ENCODE measurements around the gene COL6A1.

Gene COL6A1

GRCh38 chr21:45981151-45982091, at the start of gene COL6A1:
COL6A1 (plus strand) TSS chr21:45981770; CDS start chr21:45981851, 81 bp downstream.
- peak; percentile 58 for DNase-seq (ENCODE audit: low read depth)

DNA sequence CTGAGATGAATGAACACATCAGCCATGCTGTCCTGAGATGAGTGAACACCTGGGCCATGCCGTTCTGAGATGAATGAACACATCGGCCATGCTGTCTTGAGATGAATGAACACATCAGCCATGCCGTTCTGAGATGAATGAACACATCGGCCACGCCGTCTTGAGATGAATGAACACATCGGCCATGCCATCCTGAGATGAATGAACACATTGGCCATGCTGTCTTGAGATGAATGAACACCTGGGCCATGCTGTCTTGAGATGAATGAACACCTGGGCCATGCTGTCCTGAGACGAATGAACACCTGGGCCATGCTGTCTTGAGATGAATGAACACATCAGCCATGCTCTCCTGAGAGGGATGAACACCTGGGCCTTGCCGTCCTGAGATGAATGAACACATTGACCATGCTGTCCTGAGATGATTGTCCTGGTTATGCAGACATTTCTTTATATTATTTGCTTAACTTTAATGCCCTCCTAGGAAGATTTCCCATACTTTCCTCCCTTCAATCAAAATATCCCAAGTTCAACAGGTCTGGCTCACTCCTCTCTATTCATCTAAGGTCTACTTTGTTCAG, 48.6 kb upstream of the COL6A1 start:
- DNase-seq (ENCODE audit: low read depth) = no peak

- no peak for DNase-seq (ENCODE audit: low read depth)
Observed at GRCh38 chr21:45934085-45934484, 47.5 kb upstream of the COL6A1 start.

DNA sequence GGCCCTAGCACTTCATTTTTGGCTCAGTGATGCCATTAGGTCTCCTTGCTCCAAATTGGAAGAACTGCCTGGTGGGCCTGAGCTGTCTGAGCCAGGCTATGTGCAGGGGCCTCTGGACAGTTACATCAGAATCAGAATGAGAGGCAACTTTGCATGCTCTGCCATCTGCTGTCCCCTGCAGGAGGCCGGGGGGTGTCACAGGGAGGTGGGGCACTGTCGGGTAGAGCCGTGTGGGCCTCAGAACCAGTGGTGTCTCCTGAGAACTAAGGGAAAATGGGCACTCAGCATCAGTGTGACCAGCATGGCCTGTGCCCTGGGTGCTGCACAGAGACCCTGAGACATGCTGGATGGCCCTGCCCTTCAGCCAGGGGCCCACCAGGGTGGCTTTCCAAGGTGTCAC, 47.0 kb upstream of the COL6A1 start:
- DNase-seq (ENCODE audit: low read depth) = no peak

- DNase-seq (ENCODE audit: low read depth) = no peak
Observed at GRCh38 chr21:45935628-45936027, 45.9 kb upstream of the COL6A1 start.

DNA sequence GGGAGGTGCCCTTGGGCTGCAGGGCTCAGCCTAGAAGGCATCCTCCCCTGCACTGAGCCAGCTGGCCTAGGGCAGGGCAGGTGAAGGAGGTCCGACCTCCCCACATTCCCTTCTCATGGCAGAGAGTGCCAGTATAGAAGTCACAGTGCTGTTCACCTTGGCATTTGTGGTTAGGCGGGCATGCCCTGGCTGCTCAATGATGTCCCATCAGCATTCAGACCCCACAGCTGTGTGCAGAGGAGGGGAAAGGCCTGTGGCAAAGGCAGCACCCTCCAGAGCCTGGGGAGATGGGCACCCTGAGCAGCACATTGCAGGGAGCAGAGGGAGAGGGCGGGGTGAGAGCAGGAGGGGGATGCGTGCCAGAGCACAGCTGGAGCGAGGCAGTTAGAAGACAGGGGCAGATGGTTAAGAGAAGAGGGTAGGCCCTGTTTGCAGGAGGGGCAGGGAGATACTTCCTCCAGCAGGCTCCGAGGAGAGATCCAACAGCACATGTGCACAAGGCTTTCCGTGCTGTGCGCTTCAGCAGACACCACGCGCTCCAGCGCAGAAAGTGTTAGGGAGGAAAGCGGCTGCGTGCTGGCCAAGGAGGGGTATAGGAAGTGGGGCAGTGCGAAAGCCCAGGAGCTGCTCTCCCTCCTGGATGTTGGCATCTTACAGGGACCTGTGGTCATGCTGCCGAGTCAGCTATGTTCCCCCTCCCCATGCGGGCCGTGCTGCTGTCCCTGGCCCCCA, 43.7 kb upstream of the COL6A1 start:
- no peak for DNase-seq (ENCODE audit: low read depth)

DNA sequence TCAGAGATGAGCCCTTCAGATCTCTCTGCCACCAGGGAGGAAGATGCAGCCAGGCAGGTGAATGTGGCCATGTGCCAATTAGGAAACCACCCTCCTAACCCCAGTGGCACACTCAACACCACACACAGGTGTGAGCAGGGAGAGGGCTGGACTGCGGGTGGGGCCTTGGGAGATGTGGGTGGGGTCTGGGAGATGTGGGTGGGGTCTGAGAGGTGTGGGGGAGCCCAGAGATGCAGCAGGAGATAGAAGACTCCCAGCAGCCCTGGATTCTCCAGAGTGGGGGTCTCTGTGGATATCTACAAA, 43.2 kb upstream of the COL6A1 start:
- DNase-seq (ENCODE audit: low read depth) = no peak

GRCh38 chr21:45938811-45939520, 42.6 kb upstream of the COL6A1 start:
- DNase-seq (ENCODE audit: low read depth) = no peak

- no peak for DNase-seq (ENCODE audit: low read depth)
Observed at GRCh38 chr21:45939521-45940045, 42.0 kb upstream of the COL6A1 start.

- DNase-seq (ENCODE audit: low read depth) = no peak
Observed at GRCh38 chr21:45940091-45940490, 41.5 kb upstream of the COL6A1 start.

GRCh38 chr21:45940621-45941337, 40.8 kb upstream of the COL6A1 start:
- no peak for DNase-seq (ENCODE audit: low read depth)

DNA sequence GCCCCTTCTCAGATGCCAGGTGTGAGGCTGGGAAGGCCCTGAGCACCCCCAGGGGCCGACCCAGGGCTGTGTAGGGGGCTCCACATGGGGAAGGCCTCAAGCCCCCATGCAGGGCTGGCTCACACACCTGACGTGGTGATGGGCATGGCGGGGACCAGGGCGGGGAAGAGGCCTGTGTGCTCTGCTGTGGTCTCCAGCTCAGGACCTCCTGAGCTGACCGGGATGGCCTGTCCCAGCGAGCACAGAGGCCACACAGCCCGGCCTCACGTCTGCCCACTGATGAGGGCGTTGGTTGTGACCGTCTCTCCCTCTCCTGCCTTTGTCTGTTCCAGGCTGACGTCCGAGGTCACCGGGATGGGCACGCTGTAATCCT, 40.2 kb upstream of the COL6A1 start:
- DNase-seq (ENCODE audit: low read depth) = no peak

DNA sequence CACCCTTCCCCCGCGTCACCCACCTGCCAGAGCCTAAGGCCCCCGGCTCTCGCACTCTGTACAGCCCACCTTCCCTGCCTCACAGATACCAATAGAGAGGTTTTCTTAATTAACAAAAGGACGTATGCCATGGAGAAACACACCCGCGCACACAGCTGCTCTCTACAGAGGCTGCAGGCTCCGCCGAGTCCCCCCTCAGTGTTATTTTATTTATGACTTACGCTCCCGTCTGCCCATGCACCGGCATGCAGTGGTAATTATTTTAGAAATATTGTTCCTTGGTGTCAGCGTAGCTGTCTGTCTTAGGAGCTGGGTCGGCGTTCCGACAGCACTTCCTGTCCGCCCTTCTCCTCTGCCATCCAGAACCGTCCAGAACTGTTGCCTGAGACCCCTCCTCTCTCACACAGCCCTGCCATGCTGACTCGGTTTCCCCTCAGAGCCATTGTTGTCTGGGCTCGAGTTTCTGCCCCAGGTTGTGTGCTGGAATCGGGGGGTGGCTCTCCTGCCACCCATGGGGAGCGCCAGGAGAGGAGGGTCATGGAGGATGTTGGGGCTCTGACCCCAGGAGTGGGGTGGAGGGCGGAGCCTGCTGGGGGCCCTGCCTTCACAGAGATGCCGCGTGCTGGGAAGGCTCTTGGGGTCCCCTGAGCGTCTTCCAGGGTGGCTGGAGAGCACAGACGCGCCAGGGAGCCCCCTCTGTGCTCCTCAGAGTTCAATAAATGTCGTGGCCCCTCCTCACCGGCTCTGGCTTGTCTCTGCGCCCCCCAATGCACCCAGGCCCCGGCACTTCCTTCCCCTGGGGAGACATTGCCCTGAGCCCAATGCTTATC, 39.6 kb upstream of the COL6A1 start:
- DNase-seq (ENCODE audit: low read depth) = no peak

- no peak for DNase-seq (ENCODE audit: low read depth)
Observed at GRCh38 chr21:45942755-45943629, 38.6 kb upstream of the COL6A1 start.

- DNase-seq (ENCODE audit: low read depth) = no peak
Observed at GRCh38 chr21:45943630-45944540, 37.7 kb upstream of the COL6A1 start.

GRCh38 chr21:45944601-45945000, 37.0 kb upstream of the COL6A1 start:
- no peak for DNase-seq (ENCODE audit: low read depth)

DNA sequence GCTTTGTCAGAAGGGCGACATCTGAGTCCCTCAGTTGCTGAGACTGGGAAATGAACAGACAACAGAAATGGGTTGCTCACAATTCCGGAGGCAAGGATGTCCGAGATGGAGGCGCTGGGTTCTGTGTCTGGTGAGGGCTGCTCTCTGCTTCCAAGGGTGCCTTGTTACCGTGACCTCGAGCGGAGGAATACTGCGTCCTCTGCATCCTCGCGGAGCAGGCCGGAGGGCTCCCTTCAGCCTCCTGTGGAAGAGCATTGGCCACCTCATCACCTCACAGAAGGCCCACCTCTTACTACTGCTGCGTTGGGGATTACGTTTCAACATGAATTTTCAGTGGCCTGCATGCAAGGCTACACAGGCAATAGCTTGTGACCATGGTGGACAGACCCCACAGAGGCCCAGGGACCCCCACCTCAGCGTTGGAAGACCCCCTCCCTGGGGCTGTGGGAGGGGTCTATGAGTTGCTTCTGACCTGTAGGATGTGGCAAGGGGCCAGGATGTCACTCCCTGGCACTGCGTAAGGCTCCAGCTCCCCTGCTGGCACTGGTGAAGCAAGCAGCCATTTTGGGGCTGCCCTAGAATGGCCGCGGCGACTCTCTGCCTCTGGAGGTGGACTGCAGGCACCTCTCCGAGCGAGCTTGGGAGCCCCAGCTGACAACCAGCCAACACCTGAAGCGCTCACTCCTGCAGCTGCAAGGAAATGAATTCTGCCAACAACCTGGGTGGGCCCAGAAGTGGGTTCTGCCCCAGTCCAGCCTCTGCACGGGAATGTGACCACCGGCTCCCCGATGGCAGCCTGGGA, 36.3 kb upstream of the COL6A1 start:
- DNase-seq (ENCODE audit: low read depth) = no peak

DNA sequence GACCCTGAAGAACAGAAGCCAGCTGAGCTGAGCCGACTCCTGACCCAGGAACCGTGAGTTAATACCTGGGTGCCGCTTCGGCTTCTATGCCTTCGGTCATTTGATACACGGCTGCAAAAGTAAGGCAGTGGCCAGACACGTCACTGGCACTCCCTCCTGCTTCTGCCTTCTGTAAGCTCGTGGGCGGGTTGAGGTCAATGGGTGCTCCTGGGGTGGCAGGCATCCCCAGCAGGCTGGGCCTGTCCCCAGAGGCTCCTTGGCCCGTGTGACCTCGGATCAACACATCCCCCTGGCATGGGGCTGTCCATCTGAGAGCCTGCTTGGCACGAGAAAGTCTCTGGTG, 35.7 kb upstream of the COL6A1 start:
- no peak for DNase-seq (ENCODE audit: low read depth)

All from HS-5 (cell line).